HG03571 (cell line): ENCODE measurements around the gene ZNF519.
"Not testable (repeated sequence)": the region's sequence is repeated elsewhere in the genome, so short reads cannot be mapped to it uniquely, and the experiment has no call there.

Experiments used
- ATAC-seq: cut with Tn5 transposase; IDR thresholded peaks from one replicate; pipeline ENCODE4 v1.9.1; 2021; ENCODE audit not compliant: unreplicated experiment

Gene ZNF519

GRCh38 chr18:14132271-14132700 lies at the start of gene ZNF519:
Gene ZNF519, minus strand, starts transcription at chr18:14132435. Its CDS starts 158 bp downstream, at chr18:14132277.
- peak; percentile 100 for ATAC-seq

- no peak for ATAC-seq
Observed at GRCh38 chr18:14179306-14179705, 47.1 kb upstream of the ZNF519 start.

- ATAC-seq: peak; percentile 92
Observed at GRCh38 chr18:14178321-14179196, 46.3 kb upstream of the ZNF519 start.

- not testable (repeated sequence) for ATAC-seq
Observed at GRCh38 chr18:14177540-14178320, 45.5 kb upstream of the ZNF519 start.

- not testable (repeated sequence) for ATAC-seq
Observed at GRCh38 chr18:14175404-14175803, 43.2 kb upstream of the ZNF519 start.

GRCh38 chr18:14174706-14175085 lies 42.5 kb upstream of the ZNF519 start:
- no peak for ATAC-seq

- not testable (repeated sequence) for ATAC-seq
Observed at GRCh38 chr18:14174002-14174705, 41.9 kb upstream of the ZNF519 start.

GRCh38 chr18:14173116-14173951 lies 41.1 kb upstream of the ZNF519 start:
- not testable (repeated sequence) for ATAC-seq

- not testable (repeated sequence) for ATAC-seq
Observed at GRCh38 chr18:14172142-14173115, 40.2 kb upstream of the ZNF519 start.

- ATAC-seq: not testable (repeated sequence)
Observed at GRCh38 chr18:14171301-14172141, 39.3 kb upstream of the ZNF519 start.

- ATAC-seq: not testable (repeated sequence)
Observed at GRCh38 chr18:14170367-14171036, 38.3 kb upstream of the ZNF519 start.

- ATAC-seq: not testable (repeated sequence)
Observed at GRCh38 chr18:14162915-14163314, 30.7 kb upstream of the ZNF519 start.

- not testable (repeated sequence) for ATAC-seq
Observed at GRCh38 chr18:14151564-14152113, 19.4 kb upstream of the ZNF519 start.

- ATAC-seq: not testable (repeated sequence)
Observed at GRCh38 chr18:14150766-14151165, 18.5 kb upstream of the ZNF519 start.

- not testable (repeated sequence) for ATAC-seq
Observed at GRCh38 chr18:14149916-14150420, 17.7 kb upstream of the ZNF519 start.

- not testable (repeated sequence) for ATAC-seq
Observed at GRCh38 chr18:14149121-14149850, 17.1 kb upstream of the ZNF519 start.
